Measurements from ENCODE around the gene KCNG1.
"Not testable (repeated sequence)": the region's sequence is repeated elsewhere in the genome, so short reads cannot be mapped to it uniquely, and the experiment has no call there.

KCNG1 gene

GRCh38 chr20:50992336-50992732, 30.6 kb downstream of the KCNG1 start:
- DNase-seq (ENCODE audit: extremely low read depth in 1 of 2, low read depth in 1 of 2): no peak

GRCh38 chr20:50991076-50991475, 31.8 kb downstream of the KCNG1 start:
- DNase-seq (ENCODE audit: extremely low read depth in 1 of 2, low read depth in 1 of 2): no peak

DNA sequence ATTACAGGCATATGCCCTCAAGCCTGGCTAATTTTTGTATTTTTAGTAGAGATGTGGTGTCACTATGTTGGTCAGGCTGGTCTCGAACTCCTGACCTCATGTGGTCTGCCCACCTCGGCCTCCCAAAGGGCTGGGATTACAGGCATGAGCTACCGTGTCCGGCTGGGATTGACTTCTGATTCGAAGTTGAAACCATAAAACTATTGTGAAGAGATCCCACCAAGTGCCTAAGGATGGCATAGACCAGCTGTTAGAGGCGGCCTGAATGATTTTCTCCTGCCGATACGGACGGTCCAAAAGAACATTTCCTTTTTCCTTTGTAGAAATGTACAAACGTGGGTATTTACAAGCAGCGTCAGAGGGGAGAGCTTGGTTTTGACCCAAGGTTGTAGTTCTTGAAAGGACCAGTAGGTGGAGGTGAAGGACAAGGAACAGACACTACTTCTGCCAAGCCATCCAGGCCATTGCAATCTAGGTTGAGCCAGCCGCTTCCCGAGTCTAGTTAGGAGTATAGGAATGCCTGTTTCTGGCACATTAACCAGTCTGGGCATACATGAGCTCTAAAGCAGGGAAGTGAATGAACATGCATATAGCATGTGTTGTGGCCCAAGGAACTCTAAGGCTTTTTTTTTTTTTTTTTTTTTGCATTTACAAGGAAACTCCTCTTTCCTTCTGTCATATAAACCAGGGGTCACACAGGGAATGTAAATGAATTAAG, 35.3 kb downstream of the KCNG1 start:
- peak; percentile 21 to 22 for DNase-seq (ENCODE audit: extremely low read depth in 1 of 2, low read depth in 1 of 2)

- no peak for DNase-seq (ENCODE audit: extremely low read depth in 1 of 2, low read depth in 1 of 2)
Observed at GRCh38 chr20:50983321-50983720, 39.6 kb downstream of the KCNG1 start.

- DNase-seq (ENCODE audit: extremely low read depth in 1 of 2, low read depth in 1 of 2): no peak
Observed at GRCh38 chr20:50982363-50982762, 40.5 kb downstream of the KCNG1 start.

DNA sequence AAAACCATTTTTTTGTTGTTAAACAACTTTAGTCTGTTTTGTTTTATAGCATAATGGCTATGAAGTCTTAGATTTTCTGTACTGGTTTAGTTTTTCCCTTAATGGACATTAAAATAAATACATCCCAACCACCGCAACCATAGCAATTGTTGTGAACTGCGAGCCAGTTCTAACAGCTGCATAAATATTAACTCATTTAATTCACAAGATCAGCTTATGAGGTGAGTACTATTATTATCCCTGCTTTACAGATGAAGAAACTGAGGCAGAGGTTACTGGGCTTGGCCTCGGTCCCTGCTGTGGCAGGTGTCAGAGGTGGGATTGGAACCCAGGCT, 41.2 kb downstream of the KCNG1 start:
- no peak for DNase-seq (ENCODE audit: extremely low read depth in 1 of 2, low read depth in 1 of 2)

DNA sequence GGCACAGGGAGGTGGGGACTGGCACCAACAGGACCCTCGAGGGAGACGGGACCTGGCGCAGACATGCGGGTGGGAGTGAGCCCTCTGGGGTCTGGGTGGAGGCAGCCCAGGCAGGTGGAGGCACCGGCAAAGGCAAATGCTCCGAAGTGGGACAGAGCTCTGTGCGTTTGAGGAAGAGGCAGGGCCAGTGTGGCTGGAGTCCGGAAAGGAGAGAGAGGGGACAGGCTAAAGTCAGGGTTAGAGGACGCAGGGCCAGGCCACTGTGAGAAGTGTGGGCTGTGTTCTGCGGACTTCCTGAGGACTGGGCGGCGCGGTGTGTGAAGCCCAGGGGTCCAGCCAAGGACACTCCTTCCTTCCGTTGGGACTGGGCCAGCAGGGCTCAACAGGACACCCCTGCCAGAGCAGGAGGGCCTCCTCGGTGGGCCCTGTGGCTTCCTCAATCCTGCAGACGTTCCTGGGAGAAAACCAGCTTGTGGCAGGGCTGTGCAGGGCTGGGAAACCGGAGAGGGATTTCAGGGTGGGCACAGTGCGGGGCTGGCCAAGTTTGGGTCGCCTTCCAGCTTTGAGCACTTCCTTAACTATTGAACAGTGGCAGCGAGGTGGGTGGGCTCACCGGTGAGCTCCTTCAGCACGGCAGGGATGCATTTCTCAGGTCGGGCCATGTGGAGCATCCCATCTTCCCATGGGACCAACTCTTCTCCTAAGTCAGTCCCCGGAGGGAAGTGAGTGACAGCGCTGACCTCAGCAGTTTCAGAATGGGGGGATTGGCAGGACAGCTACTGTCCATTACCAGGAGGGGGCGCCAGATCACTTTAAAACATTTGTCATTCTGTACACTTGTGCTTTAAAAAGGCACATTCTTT, 41.8 kb downstream of the KCNG1 start:
- DNase-seq (ENCODE audit: extremely low read depth in 1 of 2, low read depth in 1 of 2): peak in 1 of 2 donors; percentile 62

DNA sequence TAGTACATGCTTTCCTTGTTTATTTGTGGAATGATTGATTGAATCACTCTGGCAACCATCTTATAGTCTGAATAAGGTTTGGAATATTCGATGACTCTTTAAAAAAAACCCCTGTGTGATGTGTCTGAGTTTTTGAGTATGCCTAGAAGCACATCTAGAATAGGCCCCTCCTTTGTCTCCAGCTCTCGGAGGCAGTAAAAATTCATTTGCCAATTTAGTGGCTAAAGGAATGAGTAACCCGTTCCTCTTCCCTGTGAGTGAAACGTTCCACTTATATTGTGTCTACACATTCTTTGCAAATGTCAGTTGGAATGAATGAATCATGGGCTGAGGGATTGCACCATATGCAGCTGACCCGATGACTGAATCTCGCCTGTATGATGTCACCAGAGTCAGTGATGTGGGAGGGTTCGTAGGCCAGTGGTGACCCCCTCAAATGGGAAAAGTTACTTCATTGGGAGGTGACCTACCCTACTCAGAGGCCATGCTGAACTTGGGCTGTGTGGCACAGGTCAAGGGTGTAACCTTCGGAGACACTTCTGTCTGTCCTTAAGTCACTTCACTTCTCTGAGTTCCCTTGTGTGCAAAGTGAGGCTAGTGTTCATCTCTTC, 42.7 kb downstream of the KCNG1 start:
- peak in 1 of 2 donors; percentile 53 for DNase-seq (ENCODE audit: extremely low read depth in 1 of 2, low read depth in 1 of 2)

DNA sequence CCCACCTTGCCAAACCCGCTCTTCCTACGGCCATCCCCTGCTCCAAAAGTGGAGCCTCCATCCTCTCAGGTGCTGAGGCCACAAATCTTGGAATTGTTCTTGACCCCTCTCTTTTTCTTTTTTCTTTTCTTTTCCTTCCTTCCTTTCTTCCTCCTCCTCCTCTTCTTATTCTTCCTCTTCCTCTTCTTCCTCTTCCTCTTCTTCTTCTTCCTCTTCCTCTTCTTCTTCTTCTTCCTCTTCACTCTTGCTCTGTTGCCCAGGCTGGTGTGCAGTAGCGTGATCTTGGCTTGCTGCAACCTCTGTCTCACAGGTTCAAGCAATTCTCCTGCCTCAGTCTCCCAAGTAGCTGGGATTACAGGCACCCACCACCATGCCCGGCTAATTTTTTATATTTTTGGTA, 44.4 kb downstream of the KCNG1 start:
- DNase-seq (ENCODE audit: extremely low read depth in 1 of 2, low read depth in 1 of 2): not testable (repeated sequence)

DNA sequence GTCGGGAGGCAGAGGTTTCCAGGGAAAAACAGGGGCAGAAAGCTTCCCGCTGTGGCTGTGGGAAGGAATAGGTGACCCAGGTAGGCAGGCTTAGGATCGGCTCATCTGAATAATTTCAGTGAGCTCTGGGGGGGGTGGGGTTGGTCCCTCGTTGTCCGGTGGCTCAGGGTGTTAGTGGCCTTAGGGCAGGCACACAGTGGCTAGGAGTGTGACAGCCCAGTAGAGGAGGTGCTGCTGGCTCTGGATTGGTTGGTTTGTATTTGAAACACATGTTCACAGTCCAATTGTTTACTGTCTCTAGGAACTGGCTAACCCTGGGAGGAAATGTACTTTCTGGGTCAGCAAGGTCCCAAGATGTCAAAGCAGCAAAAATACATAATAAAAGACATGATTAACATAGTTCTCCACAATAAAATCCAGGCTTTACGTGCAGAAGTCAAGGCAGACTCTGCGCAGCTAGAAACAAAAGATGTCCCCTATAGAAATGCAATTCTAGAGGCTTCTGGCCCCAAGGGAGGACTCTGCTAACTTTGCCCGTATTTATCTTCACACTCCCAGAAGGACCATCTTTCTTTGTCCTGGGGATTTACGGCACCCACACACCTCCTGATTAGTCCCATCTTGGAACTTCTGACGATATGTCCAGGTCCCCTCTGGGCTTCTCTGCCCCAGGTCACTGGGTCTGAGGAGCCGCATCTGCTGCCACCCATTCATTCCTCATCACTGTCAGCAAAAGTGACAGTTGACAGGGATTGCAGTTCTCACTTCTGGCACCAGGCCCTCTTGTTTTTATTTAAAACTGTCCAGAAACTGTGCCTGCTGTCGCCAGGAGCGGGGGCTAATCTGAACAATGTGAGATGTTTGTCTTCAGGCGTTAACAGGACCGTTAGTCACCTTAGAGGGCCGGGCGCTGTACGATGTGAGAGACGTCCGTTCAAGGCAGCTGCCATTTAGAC, 45.6 kb downstream of the KCNG1 start:
- DNase-seq (ENCODE audit: extremely low read depth in 1 of 2, low read depth in 1 of 2): no peak

DNA sequence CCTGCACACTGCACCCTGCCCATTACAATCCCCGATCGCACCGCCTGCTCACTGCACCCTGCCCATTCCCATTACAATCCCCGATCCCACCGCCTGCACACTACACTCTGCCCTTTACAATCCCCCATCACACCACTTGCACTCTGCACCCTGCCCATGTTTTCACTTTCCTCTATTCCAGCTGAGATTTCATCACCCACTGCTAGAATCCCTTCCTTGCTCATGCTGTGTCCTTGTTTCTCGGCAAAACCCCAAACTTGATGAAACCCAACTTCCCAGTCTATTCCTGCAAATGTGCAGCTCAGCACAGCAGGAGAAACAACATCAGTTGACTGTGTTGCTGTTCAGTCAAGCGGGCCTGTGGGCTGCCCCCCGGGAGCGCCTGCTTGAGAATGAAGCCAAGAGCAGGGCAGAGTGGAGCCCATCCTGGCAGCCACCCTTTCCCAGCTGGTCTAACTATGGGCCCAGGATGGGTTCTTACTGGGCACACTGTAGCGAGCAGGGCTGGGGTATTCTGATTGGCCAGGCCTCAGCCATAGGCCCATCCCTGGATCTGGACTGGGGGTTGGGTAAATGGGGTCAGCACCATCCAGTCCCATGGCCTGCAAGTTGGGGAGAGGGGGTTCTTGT, 47.1 kb downstream of the KCNG1 start:
- no peak for DNase-seq (ENCODE audit: extremely low read depth in 1 of 2, low read depth in 1 of 2)

GRCh38 chr20:50969912-50970311, 53.0 kb downstream of the KCNG1 start:
- no peak for DNase-seq (ENCODE audit: extremely low read depth in 1 of 2, low read depth in 1 of 2)

GRCh38 chr20:50969435-50969834, 53.5 kb downstream of the KCNG1 start:
- DNase-seq (ENCODE audit: extremely low read depth in 1 of 2, low read depth in 1 of 2): no peak

DNA sequence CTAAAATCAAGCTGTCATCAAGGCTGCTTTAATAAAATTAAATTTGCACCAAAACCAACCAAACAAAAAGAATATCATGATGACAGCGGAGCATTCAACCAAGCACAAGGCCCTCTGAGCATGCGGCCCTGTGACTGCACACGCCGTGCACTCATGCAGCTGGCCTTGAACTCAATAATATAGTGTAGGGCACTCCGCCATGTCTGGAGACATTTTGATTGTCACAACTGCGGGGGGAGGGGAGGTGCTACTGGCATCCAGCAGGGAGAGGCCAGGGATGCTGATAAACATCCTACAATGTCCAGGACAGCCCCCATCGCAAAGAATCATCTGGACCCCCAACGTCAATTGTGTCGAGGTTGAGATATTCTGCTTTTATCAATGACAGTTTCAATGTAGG, 54.6 kb downstream of the KCNG1 start:
- DNase-seq (ENCODE audit: extremely low read depth in 1 of 2, low read depth in 1 of 2): no peak

DNA sequence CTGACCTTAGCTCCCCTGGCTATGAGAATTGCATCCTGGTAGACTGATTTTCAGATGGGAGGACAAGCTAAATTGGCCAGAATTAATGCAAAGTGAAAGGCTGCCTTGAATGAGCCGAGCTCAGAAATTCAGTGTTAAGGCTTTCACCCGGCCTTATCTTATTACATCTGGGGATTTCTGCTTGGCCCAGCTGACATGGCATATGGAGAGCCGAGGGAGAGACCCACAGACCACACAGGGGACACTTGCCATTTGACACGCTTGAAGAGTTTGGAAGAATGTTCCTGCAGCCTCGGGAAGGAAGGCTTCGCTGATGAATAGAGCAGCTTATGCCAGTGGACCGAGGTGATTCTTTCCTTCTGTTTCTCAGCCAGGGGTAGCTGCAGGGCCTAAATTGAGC, 55.3 kb downstream of the KCNG1 start:
- DNase-seq (ENCODE audit: extremely low read depth in 1 of 2, low read depth in 1 of 2): no peak

GRCh38 chr20:50959543-50960126, 63.3 kb downstream of the KCNG1 start:
- no peak for DNase-seq (ENCODE audit: extremely low read depth in 1 of 2, low read depth in 1 of 2)

- peak; percentile 48 to 71 for DNase-seq (ENCODE audit: extremely low read depth in 1 of 2, low read depth in 1 of 2)
Observed at GRCh38 chr20:50958615-50959542, 64.0 kb downstream of the KCNG1 start, which contains the start of gene MOCS3. Gene MOCS3, plus strand, starts transcription at chr20:50958818. Its CDS starts 25 bp downstream, at chr20:50958843.

- peak; percentile 55 to 75 for DNase-seq (ENCODE audit: extremely low read depth in 1 of 2, low read depth in 1 of 2)
Observed at GRCh38 chr20:50957798-50958614, 64.9 kb downstream of the KCNG1 start, which contains the start of gene DPM1. Gene DPM1, minus strand, starts transcription at chr20:50958532. Its CDS starts 9 bp downstream, at chr20:50958523.

Measured in stimulated activated CD8-positive, alpha-beta memory T cell treated with anti-CD3 and anti-CD28 coated beads, Interleukin-7, amount 100 ng/mL, for 48 hours (primary cell).